ENCODE results near the gene DYSF.
"Not testable (repeated sequence)": the region's sequence is repeated elsewhere in the genome, so short reads cannot be mapped to it uniquely, and the experiment has no call there.

DYSF gene

DNA sequence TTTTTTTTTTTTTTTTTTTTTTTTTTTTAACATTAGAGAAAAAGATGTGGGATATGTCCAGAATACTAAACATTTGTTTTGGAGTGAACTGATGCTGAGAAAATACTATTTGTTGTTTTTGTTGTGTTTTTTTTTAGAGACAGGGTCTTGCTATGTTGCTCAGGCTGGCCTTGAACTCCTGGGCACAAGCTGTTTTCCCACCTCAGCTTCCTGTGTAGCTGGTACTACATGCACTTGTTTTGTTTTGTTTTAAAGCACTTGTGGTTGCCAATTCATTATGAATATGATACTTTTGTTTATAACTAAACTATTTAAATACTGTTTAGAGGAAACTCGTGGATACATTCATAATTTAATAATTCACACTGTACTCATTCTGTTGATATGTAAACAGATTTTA lies 33.4 kb upstream of the DYSF start:
- TF ChIP-seq, protein P1, sequence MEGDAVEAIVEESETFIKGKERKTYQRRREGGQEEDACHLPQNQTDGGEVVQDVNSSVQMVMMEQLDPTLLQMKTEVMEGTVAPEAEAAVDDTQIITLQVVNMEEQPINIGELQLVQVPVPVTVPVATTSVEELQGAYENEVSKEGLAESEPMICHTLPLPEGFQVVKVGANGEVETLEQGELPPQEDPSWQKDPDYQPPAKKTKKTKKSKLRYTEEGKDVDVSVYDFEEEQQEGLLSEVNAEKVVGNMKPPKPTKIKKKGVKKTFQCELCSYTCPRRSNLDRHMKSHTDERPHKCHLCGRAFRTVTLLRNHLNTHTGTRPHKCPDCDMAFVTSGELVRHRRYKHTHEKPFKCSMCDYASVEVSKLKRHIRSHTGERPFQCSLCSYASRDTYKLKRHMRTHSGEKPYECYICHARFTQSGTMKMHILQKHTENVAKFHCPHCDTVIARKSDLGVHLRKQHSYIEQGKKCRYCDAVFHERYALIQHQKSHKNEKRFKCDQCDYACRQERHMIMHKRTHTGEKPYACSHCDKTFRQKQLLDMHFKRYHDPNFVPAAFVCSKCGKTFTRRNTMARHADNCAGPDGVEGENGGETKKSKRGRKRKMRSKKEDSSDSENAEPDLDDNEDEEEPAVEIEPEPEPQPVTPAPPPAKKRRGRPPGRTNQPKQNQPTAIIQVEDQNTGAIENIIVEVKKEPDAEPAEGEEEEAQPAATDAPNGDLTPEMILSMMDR (IDR thresholded peaks at IDR 0.05; ENCODE audit: low read depth, low read length, missing control alignments), result no peak
- DNase-seq (ENCODE audit: low read depth), result no peak
- H3K4me3 ChIP-seq (ENCODE audit: low read depth, low read length), result no peak overlapping the region
- in situ Hi-C loops (cut with HindIII; ENCODE audit: low sequenced_read_pairs), result loop anchor here (5.0 kb wide), 1 partner anchor 33 kb away; no protein-coding TSS in a partner anchor

DNA sequence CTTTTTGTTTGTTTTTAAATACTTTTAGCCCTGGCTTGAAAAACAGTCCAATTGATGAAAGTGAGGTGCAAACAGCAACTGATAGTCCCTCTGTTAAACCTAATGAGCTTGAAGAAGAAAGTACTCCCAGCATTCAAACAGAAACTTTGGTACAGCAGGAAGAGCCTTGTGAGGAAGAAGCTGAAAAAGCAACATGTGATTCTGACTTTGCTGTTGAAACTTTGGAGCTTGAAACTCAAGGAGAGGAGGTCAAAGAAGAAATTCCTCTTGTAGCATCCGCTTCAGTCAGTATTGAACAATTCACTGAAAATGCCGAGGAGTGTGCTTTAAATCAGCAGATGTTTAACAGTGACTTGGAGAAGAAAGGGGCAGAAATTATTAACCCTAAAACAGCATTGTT lies 30.6 kb upstream of the DYSF start:
- DNase-seq (ENCODE audit: low read depth), result no peak
- H3K4me3 ChIP-seq (ENCODE audit: low read depth, low read length), result no peak overlapping the region
- in situ Hi-C loops (cut with HindIII; ENCODE audit: low sequenced_read_pairs), result loop anchor here (5.0 kb wide), 1 partner anchor 35 kb away; no protein-coding TSS in a partner anchor
- TF ChIP-seq, protein P1 (IDR thresholded peaks at IDR 0.05; ENCODE audit: low read depth, low read length, missing control alignments), result no peak

DNA sequence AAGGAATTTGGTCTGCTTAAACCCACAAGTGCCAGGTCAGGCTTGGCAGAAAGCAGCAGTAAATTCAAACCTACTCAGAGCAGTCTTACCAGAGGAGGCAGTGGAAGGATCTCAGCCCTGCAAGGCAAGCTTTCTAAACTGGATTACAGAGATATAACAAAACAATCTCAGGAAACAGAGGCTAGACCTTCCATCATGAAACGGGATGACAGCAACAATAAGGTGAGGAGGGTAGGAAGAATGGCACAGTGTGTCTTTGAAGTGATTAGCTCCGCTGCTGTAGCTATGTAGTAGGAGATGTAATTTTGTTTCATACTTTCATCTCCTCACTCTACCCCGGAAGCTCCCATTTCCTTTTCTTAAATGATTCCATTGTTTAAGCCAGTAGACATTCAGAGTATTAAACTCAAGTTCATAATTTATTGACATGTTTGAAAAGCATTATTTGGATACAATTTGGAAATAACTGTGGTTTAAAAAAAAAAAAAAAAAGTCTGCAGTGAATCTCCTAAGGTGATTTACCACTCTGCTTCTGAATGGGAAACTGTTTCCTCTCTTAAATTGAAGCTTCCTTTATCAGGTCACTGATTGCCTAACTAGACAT lies 29.4 kb upstream of the DYSF start:
- TF ChIP-seq, protein P1 (IDR thresholded peaks at IDR 0.05; ENCODE audit: low read depth, low read length, missing control alignments), result no peak
- in situ Hi-C loops (cut with HindIII; ENCODE audit: low sequenced_read_pairs), result loop anchor here (5.0 kb wide), 1 partner anchor 37 kb away; no protein-coding TSS in a partner anchor
- no peak for DNase-seq (ENCODE audit: low read depth)
- H3K4me3 ChIP-seq (ENCODE audit: low read depth, low read length), result no peak overlapping the region

DNA sequence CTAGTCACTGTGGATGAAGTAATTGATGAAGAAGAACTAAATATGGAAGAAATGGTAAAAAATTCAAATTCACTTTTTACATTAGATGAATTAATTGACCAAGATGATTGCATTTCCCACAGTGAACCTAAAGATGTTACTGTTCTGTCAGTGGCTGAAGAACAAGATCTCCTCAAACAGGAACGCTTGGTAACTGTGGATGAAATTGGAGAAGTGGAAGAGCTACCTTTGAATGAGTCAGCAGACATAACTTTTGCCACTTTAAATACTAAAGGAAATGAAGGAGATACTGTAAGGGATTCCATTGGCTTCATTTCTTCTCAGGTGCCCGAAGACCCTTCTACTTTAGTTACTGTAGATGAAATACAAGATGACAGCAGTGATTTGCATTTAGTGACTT lies 26.6 kb upstream of the DYSF start:
- TF ChIP-seq, protein P1 (IDR thresholded peaks at IDR 0.05; ENCODE audit: low read depth, low read length, missing control alignments), result no peak
- in situ Hi-C loops (cut with HindIII; ENCODE audit: low sequenced_read_pairs), result no loop called here
- no peak overlapping the region for H3K4me3 ChIP-seq (ENCODE audit: low read depth, low read length)
- no peak for DNase-seq (ENCODE audit: low read depth)

DNA sequence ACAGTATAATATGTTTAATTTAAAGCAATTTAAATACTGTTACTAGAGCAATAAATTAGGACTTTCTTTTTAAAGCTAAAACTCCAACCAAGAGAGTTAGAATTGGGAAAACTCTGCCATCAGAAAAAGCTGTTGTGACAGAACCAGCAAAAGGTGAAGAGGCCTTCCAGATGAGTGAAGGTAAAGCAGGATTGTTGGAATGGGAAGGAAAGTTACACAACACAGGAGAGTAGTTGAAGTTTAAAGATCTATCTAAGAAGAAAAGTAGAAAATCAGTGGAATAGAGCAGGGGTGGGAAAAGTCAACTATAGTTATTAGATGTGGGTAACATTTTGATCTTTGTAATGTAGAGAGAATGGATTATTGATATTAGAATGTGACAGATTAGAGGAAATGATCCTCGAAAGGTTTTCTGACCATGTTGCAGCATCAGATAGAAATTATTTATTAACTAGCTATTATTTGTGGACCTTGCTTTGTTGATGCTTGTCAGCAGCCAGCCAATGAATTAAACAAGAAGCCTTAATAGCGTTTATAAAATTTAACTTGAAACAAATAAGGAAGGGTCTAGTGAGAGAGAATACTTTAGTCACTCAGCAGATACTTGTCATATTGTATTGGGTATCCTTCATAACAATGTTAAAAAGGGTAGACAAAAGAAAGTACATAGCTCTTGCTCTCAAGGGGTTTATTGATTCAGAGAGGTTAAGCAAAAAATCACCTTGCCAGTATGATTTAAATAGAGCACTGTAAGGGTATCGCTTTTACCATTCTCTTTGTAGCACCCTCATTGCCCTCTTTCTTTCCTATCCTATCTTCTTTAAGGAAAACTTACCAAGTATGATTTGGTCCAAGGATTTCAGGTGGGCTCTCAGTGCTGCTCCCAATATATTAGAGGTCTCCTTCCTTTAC lies 24.6 kb upstream of the DYSF start:
- in situ Hi-C loops (cut with HindIII; ENCODE audit: low sequenced_read_pairs), result no loop called here
- H3K4me3 ChIP-seq (ENCODE audit: low read depth, low read length), result no peak overlapping the region

DNA sequence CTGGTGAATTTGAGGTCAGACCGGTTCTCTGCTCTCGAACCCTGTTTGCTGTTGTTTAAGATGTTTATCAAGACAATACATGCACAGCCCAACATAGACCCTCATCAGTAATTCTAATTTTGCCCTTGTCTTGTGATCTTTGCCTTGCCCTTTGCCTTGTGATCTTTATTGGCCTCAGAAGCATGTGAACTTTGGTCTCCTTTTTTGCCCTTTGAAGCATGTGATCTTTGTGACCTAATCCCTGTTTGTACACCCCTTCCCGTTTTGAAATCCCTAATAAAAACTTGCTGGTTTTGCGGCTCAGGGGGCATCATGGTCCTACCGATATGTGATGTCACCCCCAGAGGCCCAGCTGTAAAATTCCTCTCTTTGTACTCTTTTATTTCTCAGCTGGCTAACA lies 8.2 kb upstream of the DYSF start:
- H3K4me3 ChIP-seq (ENCODE audit: low read depth, low read length); in situ Hi-C loops (cut with HindIII; ENCODE audit: low sequenced_read_pairs); DNase-seq (ENCODE audit: low read depth): not testable (repeated sequence)

More for the DNA sequence above, 24.6 kb upstream of the DYSF start:
- TF ChIP-seq, protein P1 (IDR thresholded peaks at IDR 0.05; ENCODE audit: low read depth, low read length, missing control alignments), result no peak
- no peak for DNase-seq (ENCODE audit: low read depth)

DNA sequence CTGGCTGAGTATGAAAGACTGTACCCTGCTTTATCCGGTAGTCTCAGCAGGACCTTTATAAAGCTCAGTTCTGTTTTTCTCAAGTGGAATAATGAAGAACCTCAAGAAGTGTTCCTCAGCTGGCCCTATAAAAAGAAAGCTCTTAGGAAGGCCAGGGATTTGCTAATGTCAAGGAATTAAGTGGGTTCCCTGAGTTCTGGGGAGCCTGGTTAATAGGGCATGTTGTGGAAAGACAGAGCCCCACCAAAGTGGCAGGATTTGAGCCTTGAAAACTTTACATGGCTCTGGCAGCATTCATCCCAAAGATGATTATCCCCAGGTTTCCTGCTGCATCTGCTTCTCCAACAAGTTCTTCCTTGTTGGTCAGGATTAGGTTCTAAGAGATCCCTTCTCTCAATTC lies 6.9 kb upstream of the DYSF start:
- no peak overlapping the region for H3K4me3 ChIP-seq (ENCODE audit: low read depth, low read length)
- TF ChIP-seq, protein P1 (IDR thresholded peaks at IDR 0.05; ENCODE audit: low read depth, low read length, missing control alignments), result no peak
- in situ Hi-C loops (cut with HindIII; ENCODE audit: low sequenced_read_pairs), result no loop called here
- DNase-seq (ENCODE audit: low read depth), result no peak

Measured in astrocyte of the cerebellum (primary cell).